ENCODE data around the gene ZBTB7C.

Gene ZBTB7C

DNA sequence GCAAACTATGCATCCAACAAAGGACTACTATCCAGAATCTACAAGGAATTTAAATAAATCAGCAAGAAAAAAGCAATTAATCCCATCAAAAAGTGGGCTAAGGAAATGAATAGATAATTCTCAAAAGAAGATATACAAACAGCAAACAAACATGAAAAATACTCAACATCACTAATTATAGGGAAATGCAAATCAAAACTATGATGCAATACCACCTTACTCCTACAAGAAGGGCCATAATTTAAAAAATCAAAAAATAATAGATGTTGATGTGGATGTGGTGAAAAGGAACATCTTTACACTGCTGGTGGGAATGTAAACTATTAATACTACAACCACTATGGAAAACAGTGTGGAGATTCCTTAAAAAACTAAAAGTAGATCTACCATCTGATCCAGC is 164.7 kb downstream of the ZBTB7C start:
- no peak for DNase-seq

DNA sequence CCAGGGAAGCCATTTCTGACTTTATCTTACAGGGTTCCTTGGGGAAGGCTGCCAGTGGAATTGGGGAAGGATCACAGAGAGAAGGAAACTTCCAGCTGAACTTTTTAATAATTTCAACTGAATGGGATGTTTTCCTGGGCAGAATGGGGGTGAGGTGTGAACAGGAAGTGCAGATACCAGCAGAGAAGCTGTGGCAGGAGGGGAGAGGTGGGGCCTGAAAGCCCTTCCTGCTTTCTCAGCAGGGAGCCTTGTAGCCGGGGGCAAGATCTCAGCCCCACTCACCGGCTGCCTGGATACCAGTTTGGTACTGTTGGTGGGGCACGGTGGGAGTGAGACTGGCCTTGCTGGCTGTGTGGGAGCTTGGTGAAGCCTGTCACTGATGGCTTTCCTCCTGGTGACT is 170.5 kb downstream of the ZBTB7C start:
- no peak for DNase-seq

DNA sequence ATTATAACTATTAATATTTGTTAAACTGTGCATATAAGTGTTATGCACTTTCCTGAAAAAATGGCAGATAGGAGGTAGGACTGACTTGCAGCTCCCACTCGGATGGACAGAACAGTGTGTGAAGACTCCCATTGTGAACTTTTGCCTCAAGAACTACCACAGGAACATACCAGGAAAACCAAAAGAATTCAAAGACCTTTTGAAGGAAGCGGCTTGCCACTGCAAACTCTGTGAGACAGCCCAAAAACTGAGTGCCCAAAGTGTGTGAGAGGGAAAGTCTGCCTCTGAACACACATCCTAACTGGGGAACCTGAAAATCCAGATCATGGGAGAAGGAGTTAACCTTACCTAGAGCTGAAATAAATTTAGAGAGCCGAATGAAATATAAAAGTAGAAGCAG is 171.0 kb downstream of the ZBTB7C start:
- no peak for DNase-seq

DNA sequence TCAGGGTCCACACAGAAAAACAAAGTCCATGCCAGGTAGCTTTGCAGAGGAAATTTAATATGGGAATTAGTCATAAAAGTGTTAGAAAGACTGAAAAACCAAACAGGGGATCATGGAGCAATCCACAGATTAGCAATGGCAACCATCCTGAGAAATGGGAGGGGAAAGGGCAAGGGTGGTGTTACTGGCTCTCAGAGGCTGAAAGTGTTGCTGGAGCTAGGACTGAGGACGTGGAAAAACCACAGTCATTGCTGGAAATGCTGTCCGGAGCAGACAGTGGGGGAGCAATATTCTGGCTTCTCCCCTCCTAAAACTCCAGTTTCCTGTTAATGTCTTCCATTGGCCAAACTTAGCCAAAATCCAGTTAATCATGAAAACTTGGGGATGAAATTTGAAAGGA is 172.4 kb downstream of the ZBTB7C start:
- DNase-seq = no peak

DNA sequence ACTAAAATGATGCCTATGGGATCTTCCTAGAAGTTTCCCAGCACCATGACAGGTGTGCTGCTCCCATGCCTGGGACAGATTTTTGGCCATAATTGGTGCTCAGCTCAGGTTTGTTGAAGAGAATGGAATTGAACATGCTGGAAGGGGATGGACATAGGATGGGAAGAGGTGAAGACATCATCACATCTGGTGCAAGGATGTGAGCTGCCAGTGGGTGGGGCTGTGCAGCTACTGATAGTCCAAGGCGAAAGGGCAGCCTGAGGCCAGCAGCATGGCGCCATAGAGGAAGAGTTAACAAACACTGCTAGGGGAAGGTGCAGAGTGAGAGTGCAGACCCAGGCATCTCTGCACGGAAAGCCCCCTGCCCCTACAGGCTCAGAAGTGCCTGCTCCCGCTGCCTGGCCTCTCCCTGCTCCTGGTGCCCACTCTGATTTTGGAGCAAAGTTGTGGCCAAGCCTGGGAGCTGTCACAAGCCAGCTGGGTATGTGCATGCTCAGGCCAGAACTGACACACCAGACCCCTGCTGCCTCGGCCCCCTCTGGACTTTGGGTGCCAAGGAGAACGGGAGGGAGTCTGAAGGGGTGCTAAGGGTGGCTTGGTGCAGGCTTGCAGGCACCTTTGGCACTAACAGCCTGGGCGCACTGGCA is 178.6 kb downstream of the ZBTB7C start:
- DNase-seq = no peak

DNA sequence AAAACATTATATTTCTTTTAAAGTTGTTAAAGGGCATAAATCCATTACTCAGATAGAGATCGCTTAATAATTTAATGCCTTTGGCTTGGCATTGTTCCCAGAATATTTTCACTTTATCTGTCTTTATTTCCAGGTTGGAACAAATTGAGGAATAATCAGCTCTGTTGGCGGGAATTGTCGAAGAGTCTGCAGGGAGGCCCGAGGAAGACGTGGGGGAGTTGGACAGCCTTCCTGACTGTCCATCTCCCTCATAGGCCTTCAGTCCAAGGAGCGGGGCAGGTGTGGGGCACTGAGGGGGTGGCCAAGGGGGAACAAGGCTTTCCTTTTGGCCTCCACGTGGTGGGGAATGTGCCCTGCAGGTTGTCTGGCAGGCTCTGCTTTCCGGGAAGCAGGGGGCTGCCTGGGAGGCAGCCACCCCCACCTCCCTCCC is 179.6 kb downstream of the ZBTB7C start:
- no peak for DNase-seq

DNA sequence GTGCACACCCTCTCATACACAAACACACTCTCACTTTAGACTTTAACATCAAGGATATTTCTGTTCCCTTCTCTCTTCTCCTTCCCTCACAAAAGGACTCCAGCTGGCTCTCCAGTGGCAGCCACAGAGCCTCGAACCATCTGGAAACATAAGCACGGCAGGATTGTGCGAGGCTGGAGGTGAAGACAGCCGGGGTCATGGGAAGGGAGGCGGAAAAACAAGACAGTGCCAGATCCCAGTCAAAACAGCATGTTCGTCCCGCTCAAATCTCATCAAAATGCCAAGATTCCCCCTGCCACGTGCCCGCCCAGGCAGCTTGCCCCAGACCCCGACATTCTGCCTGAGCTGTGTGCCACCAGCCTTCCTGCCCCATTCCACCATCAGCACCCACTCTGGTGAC is 180.3 kb downstream of the ZBTB7C start:
- DNase-seq = no peak

DNA sequence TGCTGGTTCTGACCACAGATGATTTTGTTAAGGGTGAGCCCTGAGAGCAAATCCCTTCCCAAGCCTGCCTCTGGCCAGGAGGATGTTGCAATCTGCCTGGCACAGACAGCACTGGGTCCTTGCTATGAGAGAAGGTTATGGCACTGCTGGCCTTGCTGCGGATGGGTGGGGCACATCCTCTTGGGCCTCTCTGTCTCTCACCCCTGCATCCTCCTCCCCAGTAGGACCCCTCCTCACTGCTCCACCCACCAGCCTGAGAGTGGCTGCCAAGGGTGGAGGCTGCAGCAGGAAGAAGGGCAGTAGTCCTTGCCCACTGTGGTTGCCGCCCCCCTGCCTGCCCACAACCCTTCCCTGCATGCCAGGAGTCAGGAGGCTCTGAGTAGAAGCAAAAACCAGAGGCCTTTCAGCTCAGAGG is 180.9 kb downstream of the ZBTB7C start:
- no peak for DNase-seq

DNA sequence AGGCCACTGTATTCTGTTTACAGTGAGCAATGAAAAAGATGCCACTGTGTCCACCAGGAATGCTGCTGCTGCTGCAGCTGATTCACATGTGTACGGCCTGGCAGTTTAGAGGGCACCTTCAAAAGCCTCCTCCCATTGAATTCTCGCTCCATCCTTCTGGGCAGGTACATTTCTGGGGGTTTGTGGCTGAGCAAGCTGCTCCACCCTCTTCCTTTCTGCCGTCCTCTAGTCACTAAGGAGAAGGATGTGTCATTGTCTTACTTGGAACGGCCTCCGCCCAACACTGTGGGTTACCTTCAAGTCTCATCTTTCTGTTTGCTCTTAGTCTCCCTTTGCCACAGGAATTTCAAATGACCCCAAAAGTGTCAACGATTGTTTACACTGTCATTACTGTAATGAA is 182.0 kb downstream of the ZBTB7C start:
- DNase-seq = peak; percentile 27

DNA sequence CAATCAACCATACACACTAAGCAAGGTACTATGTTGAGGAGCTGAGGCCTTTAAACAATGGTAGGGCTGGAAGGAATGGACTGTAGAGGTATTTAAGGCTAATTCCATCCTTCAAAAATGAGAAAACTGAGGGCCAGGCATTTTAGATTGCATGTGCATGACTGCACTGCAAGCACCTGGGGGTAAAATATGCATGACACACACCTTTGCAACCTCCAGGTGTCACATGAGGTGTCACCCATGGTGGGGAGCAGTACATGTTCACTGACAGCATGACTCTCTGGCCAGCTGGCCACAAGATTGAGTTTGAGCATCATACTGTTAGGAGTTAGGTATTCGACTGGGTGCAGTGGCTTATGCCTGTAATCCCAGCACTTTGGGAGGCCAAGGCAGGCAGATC is 182.8 kb downstream of the ZBTB7C start:
- no peak for DNase-seq

DNA sequence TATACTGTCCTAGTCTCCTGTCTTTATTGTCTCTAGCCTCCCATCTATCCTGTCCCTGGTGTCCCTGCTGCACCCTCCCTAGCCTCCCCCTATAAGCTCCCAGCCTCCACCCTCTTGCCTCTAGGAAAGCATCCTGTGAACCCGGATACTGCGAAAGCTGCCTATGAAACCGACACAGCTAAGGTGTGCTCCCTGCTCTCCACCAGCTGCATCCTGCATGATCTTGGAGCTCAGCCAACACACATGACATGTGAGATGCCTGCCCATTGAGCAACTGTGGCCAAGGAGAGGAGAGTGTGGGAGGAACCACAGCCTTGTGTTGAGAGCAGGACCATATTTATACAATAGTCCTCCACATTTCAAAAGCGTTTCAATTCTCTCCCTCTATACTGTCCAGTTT is 187.1 kb downstream of the ZBTB7C start:
- peak; percentile 25 for DNase-seq

DNA sequence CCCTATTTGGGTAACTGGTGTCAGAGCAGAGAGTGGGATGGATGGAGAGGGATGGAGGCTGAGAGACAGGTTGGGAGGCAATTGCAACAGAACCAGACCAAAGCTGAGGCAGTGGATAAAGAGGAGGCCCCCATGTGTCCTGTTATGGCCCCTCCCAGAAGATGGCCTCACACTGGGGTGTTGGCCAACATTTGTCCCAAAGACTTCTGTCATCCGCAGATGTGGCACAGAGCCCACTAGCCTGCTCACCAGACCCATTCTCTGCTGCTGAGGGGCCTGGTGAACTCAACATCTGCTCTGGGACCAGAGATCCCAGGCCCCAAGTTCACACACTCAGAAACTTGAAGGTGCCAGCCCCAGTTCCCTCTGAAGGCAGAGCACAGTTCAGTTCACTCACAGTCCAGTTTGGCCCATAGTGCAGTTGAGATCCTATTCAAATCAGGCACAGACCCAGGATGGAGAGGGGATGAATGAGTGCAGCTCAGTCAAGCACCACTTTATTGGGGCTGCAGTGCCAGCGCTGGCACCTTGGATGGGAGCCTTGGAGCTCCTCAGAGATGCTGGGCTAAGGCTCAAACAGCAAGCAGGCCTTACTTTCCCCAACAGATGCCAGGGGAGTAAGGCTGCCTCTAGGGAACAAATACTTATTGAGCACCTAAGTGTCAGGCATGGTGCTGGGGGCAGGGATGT is 189.2 kb downstream of the ZBTB7C start:
- no peak for DNase-seq

DNA sequence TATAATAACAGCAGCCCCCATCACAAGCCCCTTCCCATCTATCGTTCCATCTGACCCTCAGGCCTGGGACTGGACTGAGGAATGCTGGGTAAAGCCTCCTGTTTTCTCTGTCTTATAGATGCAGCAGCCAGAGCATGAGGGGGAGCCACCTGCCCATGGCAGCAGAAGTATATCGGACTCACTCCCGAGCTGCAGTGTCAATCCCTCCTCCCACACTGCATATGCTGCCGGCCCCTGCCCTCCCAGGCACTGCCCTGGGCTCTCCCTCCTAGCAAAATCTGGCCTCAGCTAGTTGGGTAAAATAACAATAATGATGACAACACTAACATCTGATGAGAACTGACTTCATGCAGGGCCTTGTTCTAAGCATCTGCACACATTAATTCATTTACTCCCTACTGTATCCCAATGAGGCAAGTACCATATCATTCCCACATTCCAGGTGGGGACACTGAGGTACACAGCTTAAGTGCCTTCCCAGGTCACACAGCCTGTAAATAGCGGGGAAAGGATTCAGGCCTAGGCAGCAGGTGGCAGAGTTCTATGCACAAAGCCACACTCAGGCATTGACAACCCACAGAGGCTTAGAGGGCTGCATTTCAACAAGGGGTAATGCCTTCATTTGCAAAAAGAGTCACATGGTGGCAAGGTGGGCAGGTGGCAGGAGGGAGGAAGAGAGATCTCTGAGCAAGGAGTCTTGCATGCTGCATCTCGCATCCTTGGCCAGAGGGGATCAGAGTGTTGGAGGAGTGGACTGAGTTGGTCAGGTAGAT is 190.0 kb downstream of the ZBTB7C start:
- DNase-seq = no peak

DNA sequence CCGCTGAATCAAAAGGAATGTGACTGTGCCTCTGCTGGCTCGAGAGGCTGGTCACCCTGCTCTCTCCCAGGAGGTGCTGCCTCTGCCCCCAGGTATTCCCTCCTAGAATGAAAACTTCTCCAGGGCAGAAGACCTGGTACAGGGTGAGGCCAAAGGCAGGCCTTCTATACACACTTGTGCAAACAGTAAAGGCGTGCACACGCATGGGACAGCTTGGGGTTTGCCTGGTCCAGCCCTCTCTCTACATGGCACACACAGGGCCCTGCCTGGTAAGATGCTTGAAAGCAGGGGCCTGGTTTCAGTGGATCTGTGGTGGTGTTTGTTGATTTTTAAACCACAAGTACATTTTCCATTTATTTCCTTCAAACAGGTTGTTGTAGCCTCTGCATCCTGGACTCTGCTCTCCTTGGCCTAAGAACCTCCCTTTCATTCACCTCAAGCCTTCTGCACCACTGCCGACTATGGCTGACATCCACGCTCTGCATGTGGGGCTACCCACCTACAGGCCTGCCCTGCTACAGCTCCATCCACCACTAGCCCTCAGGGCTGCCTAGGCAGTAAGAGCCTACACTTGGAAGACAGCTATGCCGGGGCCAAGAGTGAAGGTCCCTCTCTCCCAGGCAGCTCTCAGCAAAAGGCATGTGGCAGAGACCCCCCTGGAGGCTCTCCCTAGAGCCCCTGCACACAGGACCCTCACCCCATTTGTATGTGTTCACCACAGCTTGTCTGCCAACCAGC is 190.7 kb downstream of the ZBTB7C start:
- DNase-seq = no peak

DNA sequence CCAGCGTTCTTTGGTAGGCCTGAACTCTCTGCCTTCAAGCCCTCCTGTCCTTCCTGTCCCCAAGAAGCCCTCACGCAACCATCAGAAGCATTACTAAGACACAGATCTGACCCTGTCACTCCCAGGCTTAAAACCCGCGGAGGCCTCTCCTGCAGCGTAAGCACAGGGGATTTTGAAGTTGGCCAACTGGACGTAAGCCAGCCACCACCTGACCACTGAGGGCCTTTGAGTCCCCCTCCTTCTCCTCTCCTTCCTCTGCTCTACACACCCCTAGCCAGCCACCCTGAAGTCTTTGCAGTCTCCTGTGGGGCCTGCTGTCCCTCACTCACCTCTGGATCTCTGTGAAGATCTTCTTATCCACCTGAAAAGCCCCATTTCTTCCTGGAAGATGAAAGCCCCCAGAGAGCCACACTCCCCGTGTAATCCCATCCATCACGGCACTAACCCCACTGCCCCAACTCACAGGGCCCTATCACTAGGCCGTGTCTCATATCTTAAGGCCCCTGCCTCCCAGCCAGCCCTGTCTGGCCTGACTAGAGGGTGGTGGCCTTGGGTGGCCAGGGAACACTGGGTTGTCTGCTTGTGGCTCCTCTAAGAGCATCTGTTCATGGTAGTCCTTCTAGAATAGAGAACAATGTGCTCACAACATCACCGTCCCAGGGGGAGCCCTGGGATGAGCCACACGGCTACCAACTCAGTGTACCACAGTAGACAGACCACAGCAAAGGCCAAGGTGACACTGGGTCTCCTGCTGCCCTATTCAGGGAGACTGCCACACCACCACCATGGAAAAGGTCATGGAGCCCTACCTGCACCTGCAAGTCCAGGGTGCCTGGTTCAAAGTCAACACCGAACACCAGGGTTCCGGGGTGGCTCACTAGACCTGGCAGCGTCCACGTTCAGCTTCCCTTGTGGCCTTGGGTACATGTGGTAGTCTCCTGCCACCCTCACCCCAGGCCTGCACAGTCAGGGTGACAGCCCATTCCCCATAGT is 191.6 kb downstream of the ZBTB7C start:
- no peak for DNase-seq

DNA sequence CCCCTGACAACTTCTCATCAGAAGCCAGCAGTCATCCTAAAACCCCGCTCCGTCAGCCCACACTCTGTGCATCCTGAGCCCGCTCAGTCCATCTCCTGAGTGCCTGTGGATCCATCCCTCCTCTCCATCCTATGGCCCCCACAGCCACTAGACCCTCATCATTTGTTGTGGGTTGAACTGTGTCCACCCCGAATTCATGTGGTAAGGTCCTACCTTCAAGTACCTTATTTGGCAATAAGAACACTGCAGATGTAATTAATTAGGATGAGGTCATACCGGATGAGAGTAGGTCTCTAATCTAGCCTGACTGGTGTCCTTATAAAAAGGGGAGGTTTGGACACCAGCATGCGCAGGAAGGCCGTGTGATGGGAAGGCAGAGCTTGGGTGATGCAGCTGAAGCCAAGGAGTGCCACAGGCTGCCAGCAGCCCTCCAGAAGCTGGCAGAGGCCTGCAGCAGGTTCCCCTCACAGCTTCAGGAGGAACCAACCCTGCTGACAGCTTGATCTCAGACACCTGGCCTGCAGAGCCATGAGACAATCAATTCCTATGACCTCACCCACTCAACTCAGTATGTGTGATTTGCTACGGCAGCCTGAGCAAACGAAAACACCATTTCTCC is 192.4 kb downstream of the ZBTB7C start:
- DNase-seq = no peak

DNA sequence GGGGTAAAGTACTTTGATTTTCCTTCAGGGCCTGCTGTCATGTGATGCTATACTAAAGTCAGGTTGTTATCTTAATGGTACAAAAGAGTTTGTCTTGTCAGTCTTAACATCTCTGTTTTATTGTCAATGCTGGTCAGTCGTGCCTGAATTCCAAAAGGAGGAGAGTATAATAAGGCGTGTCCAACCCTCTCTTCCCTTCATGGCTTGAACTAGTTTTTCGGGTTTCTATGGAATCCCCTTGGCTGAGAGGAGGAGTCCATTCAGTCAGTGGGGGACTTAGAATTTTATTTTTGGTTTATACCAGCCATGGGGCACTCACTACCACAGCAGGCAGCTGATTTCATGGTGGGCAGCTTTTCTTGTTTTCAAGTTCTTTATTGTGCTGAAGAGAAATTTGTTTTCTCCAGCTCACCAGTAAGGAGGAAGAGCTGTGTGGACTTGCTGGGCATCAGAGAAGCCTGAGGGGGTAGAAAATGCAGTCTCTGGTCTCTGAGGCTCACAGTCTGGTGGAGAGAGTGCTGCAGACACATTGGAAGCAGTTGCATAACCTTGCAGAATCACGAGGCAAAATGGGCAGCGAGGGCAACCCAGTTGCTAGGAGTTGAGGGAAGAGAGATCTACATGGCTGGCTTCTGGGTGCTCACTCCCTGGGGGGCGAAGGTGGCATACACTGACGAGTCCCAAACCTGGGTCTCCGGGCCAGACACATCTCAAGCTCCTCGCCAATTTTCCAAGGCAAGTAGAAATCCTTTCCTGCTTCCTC is 193.1 kb downstream of the ZBTB7C start:
- no peak for DNase-seq

DNA sequence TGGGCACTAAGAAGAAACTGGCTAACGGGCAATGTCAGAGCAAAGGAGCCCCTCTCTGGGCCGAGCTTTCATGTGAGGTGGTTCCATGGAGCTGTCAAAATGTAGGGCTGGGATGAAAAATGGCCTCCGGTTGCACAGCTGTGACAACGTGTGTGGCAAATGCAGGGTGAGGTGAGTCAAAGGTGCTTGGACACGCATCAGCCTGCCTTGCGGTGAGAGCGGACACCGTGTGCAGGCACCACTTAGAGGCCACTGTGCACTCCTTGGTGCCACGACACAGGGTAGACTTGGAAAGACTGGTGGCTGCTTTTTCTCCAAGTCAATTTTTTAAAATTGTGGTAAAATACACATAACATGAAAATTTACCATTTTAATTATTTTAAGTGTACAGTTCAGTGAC is 195.4 kb downstream of the ZBTB7C start:
- no peak for DNase-seq

DNA sequence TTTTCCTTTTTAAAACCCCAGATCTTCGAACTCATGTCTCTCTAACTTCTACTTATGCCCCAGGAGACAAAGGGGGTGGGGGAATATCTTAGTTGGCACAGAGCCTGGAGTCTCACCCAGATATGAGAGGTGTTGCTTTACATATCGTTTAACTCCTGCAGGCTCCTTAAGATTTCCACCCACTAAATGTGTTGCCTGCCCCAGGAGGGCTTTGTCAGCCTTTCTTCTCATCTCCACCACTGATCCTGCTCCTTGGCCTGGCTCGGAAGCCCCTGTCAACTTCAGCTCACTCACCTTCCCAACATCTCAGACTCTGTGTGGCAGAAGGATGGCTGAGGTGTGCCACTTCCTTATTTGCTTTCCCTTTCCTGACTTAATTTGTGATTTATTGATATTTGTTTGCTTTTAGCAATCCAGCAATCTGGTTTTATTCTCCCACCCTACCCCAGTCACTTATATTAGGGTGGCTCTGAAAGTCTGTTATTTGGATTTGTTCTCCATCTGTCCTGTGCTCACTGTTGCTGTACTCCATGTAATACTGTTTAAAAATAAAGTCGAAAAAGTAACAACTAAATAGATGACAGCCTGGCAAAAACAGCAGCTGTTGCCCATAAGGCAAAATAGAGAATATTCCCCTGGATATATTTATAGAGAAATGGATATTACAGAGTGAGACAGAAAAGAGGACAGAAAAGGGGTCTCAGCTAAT is 200.6 kb downstream of the ZBTB7C start:
- DNase-seq = no peak

DNA sequence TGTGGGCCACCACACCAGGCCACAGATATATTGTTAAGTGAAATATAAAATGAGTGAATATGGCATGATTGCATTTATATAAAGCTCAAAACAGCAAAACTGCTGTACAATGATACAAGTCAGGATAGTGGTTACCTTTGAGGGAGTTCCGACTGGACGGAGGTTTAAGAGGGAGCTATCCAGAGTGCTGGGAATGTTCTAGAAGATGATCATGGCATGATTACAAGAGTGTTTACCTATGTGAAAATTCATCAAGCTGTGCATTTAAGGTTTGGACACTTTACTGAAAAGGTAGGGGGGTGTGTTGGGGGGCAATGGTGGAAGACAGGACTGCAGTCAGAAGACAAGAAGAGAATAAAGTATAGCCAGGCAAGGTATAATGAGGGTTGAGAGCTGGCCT is 201.4 kb downstream of the ZBTB7C start:
- DNase-seq = no peak

All from activated effector memory CD4-positive, alpha-beta T cell treated with Interleukin-2 at 50 U/mL for 16 hours (primary cell).